ENCODE results near the gene GDF10.

GDF10 gene

DNA sequence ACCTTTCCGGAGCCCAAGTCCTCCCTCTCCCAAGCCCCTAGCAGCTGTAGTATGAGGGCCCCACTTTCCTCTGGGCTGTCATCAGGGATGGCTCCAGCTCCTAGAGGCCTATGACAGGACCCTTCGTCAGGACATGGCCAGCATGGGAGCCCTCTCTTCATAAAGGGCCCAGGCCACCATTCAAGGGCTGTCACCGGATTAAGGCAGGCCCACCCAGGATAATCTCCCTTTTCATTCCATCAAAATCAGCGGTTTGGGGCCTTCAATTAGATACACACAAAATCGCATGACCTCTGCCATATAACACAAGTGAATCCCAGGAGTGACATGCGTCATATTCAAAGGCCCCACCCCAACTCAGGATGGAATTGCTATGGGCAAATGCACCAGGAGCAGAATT is 12.2 kb upstream of the GDF10 start:
- DNase-seq = peak in 1 of 42 donors; percentile 4
- intact Hi-C loops (cut with DNase I) = no loop called here

DNA sequence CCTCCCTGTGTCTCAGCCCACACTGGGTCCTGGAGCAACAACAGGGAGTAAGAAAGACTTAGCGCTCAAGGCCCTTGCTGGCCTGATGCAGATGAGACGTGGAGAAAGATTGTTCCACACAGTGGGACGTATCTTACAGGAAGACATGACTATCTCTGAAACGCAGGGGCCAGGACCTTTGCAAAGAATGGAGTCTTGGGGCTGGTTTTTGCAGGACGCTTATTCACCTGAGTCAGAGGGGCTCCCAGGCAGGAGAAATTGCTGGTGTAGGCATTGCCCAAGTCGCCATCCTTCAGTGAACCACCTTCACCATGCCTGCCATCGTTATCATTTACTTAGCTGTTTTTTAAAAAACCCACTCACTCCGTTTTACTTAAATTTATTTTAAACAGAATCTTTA is 11.8 kb upstream of the GDF10 start:
- DNase-seq = peak in 6 of 42 donors; percentile 2 to 28 (median 10)
- intact Hi-C loops (cut with DNase I) = no loop called here

DNA sequence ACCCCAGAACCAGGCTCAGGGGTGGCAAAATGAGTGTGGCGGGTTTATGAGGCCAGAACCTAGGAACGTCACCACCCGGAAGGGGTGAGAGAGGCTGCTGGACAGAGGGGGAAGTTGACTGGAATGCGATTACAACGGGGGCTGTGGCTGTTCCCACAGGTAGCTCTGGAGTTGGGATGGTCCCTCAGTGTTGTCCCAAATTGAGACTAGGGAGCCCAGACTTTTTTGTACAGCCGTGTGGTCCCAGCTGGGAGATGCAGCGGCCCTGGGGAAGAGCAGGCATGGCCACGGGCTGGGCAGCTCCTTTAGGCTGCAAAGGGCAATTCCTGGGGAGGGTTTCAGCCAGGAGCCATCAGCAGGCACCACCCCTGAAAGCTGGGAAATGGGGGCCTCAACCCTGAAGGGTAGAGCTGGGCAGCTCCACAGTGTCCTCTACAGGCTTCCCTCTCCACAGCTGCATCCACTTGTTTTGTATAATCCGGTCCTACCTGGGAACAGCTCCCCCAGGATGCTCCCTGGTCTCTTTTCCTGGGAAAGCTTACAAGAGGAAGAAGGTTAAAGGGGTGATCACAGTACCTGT is 11.0 kb upstream of the GDF10 start:
- peak in 5 of 42 donors; percentile 3 to 19 (median 11) for DNase-seq
- intact Hi-C loops (cut with DNase I) = no loop called here

DNA sequence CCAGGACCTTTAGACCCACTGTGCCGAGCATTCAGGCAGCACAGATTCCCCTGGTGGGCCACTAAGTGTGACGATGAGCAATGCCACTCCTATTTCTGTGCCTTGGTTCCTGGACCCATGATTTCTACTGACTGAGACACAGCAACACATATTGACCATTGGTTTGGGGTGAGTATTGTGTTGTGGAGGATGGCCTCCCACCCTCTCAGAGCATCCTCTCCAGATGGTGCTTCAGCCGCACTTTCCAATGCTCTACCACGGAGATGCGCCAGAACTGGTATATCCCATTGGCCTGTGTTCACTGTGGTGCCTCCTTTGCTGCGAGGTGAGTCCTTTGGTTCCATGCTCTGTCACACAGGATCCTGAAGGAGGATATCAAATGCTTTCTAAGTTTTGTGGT is 10.1 kb upstream of the GDF10 start:
- intact Hi-C loops (cut with DNase I) = no loop called here

DNA sequence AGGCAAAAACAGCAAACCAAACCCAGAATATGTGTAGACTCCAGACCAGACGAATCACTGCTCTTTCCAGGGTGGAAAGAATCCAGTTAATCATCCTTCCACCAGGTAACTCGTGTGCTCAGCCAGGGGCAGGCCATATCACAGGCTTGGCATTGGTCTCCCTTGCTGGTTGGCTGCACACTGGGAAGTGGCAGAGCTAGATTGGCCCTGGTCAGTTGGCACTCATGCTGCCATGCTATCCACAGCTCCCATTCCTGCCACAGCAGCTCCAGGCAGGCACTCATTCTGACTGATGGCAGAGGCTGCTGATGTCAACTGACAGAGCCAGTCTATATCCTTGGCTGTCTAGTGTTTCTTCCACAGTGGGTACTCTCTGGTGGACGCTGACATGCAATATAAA is 9.7 kb upstream of the GDF10 start:
- peak in 6 of 42 donors; percentile 6 to 27 (median 12) for DNase-seq

More for the DNA sequence above, 10.1 kb upstream of the GDF10 start:
- DNase-seq = peak in 4 of 42 donors; percentile 1 to 10 (median 6)

DNA sequence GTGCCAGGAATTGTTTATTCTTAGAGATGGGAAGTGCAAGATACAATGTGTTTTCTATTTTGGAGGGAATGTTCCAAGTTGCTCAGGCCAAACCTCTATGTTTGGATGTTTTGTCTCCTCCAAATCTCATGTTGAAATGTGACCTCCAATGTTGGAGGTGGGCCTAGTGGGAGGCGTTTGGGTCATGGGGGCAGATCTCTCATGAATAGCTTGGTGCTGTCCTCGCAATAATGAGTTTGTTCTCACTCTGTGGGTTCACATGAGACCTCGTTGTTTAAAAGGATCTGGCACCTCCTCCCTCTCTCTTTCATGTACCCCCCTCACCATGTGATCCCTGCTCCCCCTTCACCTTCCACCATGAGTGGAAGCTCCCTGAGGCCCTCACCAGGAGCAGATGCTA is 8.3 kb upstream of the GDF10 start:
- intact Hi-C loops (cut with DNase I) = no loop called here

More for the DNA sequence above, 9.7 kb upstream of the GDF10 start:
- intact Hi-C loops (cut with DNase I) = no loop called here

DNA sequence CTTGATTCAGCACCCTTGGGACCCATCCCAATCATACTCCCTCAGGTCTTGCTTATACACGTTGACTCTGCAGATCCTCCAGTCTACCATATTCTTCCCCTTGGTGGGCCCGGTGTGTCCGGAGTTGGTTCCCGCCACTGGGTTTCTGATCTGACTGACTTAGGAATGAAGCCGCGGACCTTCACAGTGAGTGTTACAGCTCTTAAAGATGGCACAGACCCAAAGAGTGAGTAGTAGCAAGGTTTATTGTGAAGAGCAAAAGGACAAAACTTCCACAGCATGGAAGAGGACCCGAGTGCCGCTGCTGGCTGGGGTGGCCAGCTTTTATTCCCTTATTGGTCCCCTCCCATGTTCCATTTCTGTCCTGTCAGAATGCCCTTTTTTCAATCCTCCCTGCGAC is 5.9 kb upstream of the GDF10 start:
- intact Hi-C loops (cut with DNase I) = no loop called here
- DNase-seq = peak in 7 of 42 donors; percentile 0 to 16 (median 7)

More for the DNA sequence above, 8.3 kb upstream of the GDF10 start:
- peak in 3 of 42 donors; percentile 3 to 4 (median 3) for DNase-seq

DNA sequence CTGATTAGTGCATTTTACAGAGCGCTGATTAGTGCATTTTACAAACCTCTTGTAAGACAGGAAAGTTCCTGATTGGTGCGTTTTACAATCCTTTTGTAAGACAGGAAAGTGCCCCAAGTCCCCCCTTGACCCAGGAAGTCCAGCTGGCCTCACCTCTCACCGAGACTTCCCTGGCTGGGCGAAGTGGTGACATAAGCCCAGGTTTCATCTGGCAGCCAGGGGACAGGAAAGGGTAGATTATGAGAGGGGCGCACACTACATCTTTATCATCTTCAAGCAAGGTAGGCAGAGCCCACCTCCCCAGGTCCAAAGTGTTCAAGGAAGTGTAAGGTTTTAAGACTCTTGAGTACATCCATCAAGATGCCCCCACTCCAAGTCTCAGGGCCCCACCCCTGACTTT is 5.5 kb upstream of the GDF10 start:
- DNase-seq = peak in 7 of 42 donors; percentile 2 to 15 (median 5)
- intact Hi-C loops (cut with DNase I) = no loop called here

DNA sequence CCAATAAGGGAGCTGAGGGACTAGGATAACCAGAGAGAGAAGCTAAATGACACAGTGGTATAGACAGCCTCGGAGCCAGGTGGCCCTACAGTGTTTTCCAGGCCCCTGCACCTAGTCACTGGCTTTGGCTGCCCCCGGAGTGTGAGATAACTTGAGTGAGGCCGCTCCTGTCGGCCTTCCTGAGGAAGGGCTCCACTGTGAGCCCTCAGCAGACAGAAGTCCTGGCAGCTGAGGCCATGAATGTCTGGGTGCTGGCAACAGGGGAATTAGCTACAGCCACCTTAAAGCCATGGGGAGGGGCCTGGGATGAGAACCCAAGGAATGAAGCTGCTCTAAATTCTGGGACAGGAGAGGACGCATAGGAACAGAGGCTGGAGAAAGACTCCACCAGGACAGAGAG is 4.6 kb upstream of the GDF10 start:
- intact Hi-C loops (cut with DNase I) = no loop called here

DNA sequence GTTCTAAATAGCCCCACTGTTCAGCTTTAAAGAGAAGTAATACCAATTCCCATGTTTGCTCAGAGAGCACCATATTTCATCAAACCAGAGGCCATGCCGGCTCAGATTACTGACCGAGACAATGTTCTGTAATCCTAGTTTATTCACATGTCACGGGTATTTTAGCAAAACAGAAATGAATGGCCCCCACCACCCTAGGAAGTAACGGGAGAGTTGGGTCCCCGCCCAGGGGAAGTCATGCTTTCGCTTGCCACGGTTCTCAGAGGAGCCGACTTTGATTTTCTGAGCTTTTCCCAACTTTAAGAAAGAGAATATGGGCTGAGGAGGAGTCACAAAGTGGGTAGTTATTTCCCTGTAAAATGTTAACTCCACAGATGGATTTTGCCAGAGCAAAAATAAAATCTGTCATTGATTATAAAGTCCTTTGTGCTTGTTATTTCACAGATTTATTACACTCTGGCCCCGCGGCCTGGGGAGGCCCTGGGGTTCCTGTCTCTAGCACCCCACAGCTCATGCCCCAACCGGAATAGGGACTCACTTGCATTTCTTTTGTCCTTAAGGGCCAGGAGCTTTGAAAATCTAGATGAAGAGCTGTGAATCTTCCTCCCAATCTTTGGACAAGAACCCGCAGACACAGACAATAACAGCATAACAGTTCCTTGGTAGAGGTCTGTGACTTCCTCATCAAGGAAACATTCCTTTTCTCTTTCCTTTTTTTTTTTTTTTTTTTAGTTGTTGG is 3.7 kb upstream of the GDF10 start:
- intact Hi-C loops (cut with DNase I) = no loop called here
- peak in 6 of 42 donors; percentile 7 to 28 (median 12) for DNase-seq

More for the DNA sequence above, 4.6 kb upstream of the GDF10 start:
- peak in 5 of 42 donors; percentile 5 to 8 (median 6) for DNase-seq

DNA sequence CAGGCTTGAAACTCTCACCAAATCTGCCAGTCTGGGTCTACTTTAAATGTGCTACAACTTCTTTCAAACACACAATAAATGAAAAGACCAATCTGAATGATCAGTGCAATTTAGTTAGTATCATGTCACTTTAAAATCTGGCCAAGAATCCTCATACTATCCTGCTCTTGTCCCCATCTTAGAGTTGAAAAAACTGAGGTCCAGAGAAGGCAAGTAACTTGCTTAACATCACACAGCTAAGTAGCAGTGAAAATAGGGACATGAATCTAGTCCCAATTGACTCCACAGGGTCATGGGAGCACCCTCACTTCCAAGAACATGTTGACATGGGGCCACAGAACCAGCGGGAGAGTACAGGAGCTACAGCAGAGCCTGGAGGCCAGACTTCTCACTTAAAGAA is 3.1 kb upstream of the GDF10 start:
- intact Hi-C loops (cut with DNase I) = no loop called here
- DNase-seq = peak in 2 of 42 donors; percentile 6 to 10

DNA sequence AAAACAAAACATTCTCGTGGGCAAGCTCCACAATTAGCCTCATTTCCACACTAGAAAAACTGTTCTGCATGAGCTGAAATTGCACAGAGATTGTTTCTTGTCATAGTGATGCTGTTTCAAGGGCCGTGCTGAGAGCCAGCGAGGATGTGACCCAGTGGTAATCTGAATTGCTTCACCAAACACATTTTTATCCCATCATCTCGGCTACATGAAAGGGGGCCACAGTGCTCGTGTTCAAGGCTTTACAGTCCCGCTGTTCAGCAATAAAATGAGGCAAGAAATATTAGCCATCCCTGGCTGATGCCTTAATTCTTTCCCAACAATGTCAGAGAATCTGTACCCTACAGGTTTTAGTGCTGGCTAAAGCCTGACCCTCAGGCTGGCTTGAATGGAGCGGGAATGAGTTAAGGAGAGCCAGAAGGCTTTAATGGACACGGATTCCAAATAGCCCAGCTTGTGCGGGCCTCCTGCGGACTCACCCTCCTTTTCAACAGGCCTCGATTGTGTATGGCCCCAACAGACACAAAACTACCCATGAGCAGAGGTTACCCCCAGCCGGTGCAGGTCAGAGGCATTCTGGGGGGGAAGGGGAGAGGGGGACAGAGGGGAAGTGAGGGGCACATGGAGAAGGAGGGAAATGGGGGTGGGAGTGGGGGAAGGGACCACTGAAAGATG is 2.0 kb upstream of the GDF10 start:
- DNase-seq = peak in 1 of 42 donors; percentile 27
- intact Hi-C loops (cut with DNase I) = no loop called here

DNA sequence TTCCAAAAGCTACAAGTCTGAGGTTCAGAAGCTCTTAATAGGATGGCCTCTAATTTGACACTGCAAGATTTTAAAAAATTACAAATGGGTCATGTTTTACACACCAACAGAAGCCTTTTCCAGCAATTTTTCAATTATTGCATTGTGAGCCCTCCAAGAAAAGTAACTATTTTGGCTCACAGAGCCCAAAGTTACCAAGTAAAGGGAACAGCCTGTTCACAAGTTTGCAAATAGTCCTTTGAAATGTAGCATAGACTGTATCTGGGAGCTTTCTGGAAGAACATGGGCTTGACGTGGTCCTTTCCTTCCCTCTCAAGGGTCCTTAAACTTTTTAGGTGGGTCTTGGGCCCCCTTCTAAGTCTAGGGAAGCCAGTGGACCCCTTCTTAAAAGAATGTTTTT is 1.3 kb upstream of the GDF10 start:
- DNase-seq = no peak
- intact Hi-C loops (cut with DNase I) = no loop called here

DNA sequence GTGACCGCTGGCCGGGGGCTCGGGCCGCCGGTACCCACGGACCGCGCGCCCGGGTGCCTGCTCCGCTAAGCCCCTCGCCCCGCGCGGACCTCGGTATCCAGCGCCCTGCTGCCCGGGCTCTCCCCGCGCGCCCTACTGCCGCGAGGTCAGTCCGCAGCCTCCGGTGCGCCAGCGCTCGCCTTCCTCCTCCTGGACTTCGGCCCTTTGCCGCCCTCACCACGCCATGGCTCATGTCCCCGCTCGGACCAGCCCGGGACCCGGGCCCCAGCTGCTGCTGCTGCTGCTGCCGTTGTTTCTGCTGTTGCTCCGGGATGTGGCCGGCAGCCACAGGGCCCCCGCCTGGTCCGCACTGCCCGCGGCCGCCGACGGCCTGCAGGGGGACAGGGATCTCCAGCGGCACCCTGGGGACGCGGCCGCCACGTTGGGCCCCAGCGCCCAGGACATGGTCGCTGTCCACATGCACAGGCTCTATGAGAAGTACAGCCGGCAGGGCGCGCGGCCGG is 483 bp downstream of the GDF10 start:
- intact Hi-C loops (cut with DNase I) = no loop called here
- no peak for DNase-seq

DNA sequence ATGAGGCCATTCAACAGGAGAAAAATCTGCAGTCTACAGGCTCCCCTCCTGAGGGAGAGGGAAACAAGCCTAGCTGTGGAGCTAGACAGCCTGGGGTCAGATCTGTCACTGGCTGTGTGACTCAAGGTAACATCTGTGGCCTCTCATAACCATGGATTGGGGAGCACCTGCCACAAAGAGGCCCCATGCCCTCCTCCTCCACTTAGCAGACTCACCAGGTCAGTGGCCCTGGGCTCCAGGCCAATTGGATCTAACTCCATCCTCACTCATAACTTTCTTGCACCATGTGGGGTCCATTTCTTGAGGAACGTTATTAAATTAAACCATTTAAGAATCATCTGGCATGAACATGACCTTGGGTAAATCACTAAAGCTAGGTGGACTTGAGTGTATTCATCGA is 1.8 kb downstream of the GDF10 start:
- DNase-seq = no peak
- intact Hi-C loops (cut with DNase I) = no loop called here

DNA sequence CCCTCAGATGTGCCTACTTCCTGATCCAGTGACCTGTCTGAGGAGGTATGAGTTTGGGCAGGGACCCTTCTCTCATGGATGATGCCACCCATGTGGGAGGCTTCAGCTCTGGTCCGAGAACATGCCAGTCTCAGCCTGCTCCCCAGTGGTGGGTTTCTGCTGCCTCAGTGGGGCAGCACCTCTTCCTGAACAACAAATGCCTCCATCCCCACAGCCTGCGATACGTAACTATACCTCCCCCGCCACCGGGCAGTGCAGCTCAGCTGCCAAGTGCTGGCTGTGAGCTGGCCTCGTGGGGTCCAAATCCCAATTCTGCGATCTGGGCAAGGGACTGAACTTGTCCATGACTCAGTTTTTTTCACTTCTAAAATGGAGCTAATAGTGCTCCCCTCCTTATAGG is 3.1 kb downstream of the GDF10 start:
- peak in 1 of 42 donors; percentile 48 for DNase-seq
- intact Hi-C loops (cut with DNase I) = no loop called here

DNA sequence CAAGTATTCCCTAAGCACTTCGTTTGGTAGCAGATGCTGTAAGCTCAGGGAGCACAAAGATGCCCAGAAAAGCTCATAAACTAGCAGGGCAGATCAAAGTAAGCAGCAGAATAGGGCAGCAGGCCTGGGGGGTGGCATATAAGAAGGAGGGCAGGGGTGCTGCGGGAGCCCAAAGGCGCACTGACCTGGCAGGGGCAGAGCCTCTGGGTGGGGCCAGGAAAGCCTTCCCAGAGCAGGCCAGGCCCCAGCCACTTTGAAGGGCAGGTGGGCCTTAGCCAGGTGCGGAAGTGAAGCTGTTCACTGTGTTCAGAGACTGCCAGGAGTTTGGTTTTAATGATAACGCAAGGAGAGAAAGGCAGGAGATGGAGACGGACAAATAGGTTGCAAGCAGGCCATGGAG is 3.9 kb downstream of the GDF10 start:
- intact Hi-C loops (cut with DNase I) = no loop called here
- no peak for DNase-seq

DNA sequence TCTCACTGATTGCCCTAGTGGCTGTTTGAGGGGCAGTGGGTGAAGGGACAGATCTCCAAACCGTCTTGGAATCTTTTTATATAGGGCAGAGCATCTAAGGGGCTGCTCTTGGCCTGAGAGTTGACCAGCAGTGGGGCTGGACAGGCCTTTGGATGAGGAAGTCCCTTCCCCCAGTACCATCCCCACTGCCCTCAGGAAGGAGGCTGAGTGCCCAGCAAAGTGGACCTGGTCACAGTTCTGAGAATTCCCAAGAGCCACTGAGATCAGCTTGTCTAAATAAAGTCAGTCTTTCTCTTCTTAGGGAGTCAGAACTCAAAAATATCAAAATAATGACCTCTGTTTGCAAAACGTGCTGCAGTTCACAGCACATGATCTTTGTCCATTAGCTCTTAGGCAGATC is 5.6 kb downstream of the GDF10 start:
- DNase-seq = no peak
- intact Hi-C loops (cut with DNase I) = no loop called here

DNA sequence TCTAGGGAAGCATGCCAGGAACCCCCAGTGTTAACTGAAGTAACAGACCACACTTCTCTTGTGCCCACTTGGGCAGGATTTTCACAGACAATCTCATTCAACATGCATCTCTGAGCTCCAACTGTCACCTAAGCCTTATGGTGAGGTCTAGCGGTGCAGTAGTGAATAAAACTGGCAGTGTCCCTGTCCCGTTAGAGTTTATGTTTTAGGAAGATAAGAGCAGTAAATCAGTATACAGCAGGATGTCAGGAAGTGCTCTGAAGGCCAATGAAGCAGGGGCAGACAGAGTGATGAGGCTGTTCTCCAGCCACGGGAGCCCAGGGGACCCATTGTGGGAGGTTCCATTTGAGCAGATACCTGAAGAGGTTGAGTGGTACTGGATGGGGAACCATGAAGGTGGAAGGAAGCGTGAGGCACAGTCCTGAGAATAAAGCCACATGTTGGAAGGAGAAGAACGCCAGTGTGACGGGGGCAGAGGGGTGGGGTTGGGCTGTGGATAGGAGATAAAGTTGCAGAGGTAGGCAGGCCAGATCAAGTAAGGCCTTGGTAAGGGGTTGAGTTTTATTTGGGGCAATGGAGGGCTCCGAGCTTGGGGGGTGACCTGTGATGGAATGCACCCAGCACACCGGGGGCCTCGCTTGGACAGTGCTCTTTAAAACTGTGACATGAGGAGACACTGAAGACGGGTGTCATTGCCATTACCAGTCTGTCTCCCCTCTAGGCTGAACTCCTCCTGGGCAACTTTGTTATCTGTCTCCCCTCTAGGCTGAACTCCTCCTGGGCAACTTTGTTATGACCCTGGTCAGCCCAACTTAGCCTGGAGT is 6.6 kb downstream of the GDF10 start:
- DNase-seq = no peak

More for the DNA sequence above, 6.6 kb downstream of the GDF10 start:
- intact Hi-C loops (cut with DNase I) = no loop called here
